Measurements from ENCODE around the gene HNF1A. TPM values are rescaled to one million over a fixed set of nuclear protein-coding genes. Genes with fewer than 3 reads are reported as not detected.

The HNF1A gene
- total and polyA plus RNA-seq, 7 experiments from 2014 or later = not detected

- Mint-ChIP-seq H3K27ac (no peak overlapping the region), H3K9me3 (no peaks in the 10 kb centered on the region), H3K36me3 (peaks cover 0 to 21% (median 12%) of the 10 kb centered on the region in 5 donors), H3K4me1 (peaks cover 17 to 32% (median 24%) of the 10 kb centered on the region in 7 donors), H3K4me3 (peak overlapping the region in 4 of 10 donors; percentile 4 to 51 (median 26)), H3K27me3 (no peaks in the 10 kb centered on the region)
- H3K27ac ChIP-seq (ENCODE audit: low read depth, low read length) = no peak overlapping the region
- no peaks in the 10 kb centered on the region for H3K27me3 ChIP-seq (ENCODE audit: control insufficient read depth in 2 of 2, insufficient read depth in 2 of 2, low read length in 2 of 2)
- H3K4me3 ChIP-seq (ENCODE audit: low read length) = no peak overlapping the region
- POLR2A ChIA-PET = interaction anchor here (0.7 to 1.3 kb wide), 3 partner anchors 21 to 369 kb away, joined by 3 to 4 read pairs (median 4); no protein-coding TSS in a partner anchor
- ATAC-seq = no peak
- H3K9me3 ChIP-seq (ENCODE audit: control insufficient read depth in 2 of 3, low read length in 3 of 3) = no peaks in the 10 kb centered on the region
- intact Hi-C loops (cut with micrococcal nuclease) = no loop called here
- no peak for DNase-seq
- peaks cover 6 to 11% of the 10 kb centered on the region in 2 donors for H3K4me1 ChIP-seq (ENCODE audit: control insufficient read depth in 2 of 2, insufficient read depth in 2 of 2, low read length in 2 of 2)
- peaks cover 3 to 40% (median 6%) of the 10 kb centered on the region in 3 experiments for H3K36me3 ChIP-seq (ENCODE audit: control insufficient read depth in 2 of 3, insufficient read depth in 3 of 3, low read length in 3 of 3)
- CTCF ChIA-PET = no interaction called here
These were observed 35.4 kb downstream of the HNF1A start for GRCh38 chr12:121013715-121014114.

GRCh38 chr12:121015825-121016766, 37.8 kb downstream of the HNF1A start, which contains the start of gene C12orf43:
Gene C12orf43 (minus strand): TSS chr12:121016487. CDS start chr12:121016474, 13 bp downstream.
- Histone ChIP-seq H3K36me3 (ENCODE audit: control insufficient read depth in 2 of 3, insufficient read depth in 3 of 3, low read length in 3 of 3) (peaks cover 0 to 23% (median 6%) of the 10 kb centered on the region in 3 experiments), H3K4me3 (ENCODE audit: low read length) (peak within 1 kb of the TSS; percentile 88), H3K4me1 (ENCODE audit: control insufficient read depth in 2 of 2, insufficient read depth in 2 of 2, low read length in 2 of 2) (peaks cover 6 to 11% of the 10 kb centered on the region in 2 donors), H3K27me3 (ENCODE audit: control insufficient read depth in 2 of 2, insufficient read depth in 2 of 2, low read length in 2 of 2) (no peaks in the 10 kb centered on the region), H3K27ac (ENCODE audit: low read depth, low read length) (peak within 1 kb of the TSS; percentile 88), H3K9me3 (ENCODE audit: control insufficient read depth in 2 of 3, low read length in 3 of 3) (no peaks in the 10 kb centered on the region)
- peak; percentile 74 to 93 (median 89) for DNase-seq
- ATAC-seq = peak; percentile 99
- H3K4me1 Mint-ChIP-seq = peaks cover 17 to 32% (median 24%) of the 10 kb centered on the region in 7 donors
- ChIA-PET CTCF (interaction anchor here (0.6 to 1.3 kb wide), 2 partner anchors 10 to 16 kb away, joined by 3 to 4 read pairs; no protein-coding TSS in a partner anchor), POLR2A (interaction anchor here (0.6 to 1.2 kb wide), 4 partner anchors 16 to 725 kb away, joined by 3 read pairs; no protein-coding TSS in a partner anchor)
- peak within 1 kb of the TSS; percentile 93 to 99 (median 96) for H3K4me3 Mint-ChIP-seq
- H3K9me3 Mint-ChIP-seq = peaks cover 0 to 2% (median 0%) of the 10 kb centered on the region in 11 donors
- peaks cover 6 to 16% (median 8%) of the 10 kb centered on the region in 5 donors for H3K36me3 Mint-ChIP-seq
- H3K27ac Mint-ChIP-seq = peak within 1 kb of the TSS; percentile 89 to 97 (median 95)
- intact Hi-C loops (cut with micrococcal nuclease) = loop anchor here (1.0 to 5.0 kb wide), 14 partner anchors 18 to 929 kb away; partner anchors contain the start of genes OASL (in 2 of the 2), P2RX4 (in 2 of the 2), SPPL3 (in 2 of the 2) and COX6A1 (in 1 of the 2)
- no peaks in the 10 kb centered on the region for H3K27me3 Mint-ChIP-seq

GRCh38 chr12:121017966-121018491, 39.7 kb downstream of the HNF1A start:
- no peaks in the 10 kb centered on the region for H3K27me3 ChIP-seq (ENCODE audit: control insufficient read depth in 2 of 2, insufficient read depth in 2 of 2, low read length in 2 of 2)
- DNase-seq = no peak
- peaks cover 0 to 14% (median 10%) of the 10 kb centered on the region in 5 donors for H3K36me3 Mint-ChIP-seq
- POLR2A ChIA-PET = no interaction called here
- peaks cover 11 to 26% (median 20%) of the 10 kb centered on the region in 7 donors for H3K4me1 Mint-ChIP-seq
- no peak overlapping the region for H3K27ac Mint-ChIP-seq
- peaks cover 0 to 10% (median 3%) of the 10 kb centered on the region in 3 experiments for H3K36me3 ChIP-seq (ENCODE audit: control insufficient read depth in 2 of 3, insufficient read depth in 3 of 3, low read length in 3 of 3)
- H3K27me3 Mint-ChIP-seq = no peaks in the 10 kb centered on the region
- intact Hi-C loops (cut with micrococcal nuclease) = loop anchor here (2.0 to 5.0 kb wide), 6 partner anchors 79 to 931 kb away; partner anchors contain the start of genes P2RX4 (in 2 of the 2), COX6A1 (in 1 of the 2), POP5 (in 1 of the 2) and RNF10 (in 1 of the 2)
- H3K9me3 ChIP-seq (ENCODE audit: control insufficient read depth in 2 of 3, low read length in 3 of 3) = no peaks in the 10 kb centered on the region
- CTCF ChIA-PET = no interaction called here
- peaks cover 6 to 11% of the 10 kb centered on the region in 2 donors for H3K4me1 ChIP-seq (ENCODE audit: control insufficient read depth in 2 of 2, insufficient read depth in 2 of 2, low read length in 2 of 2)
- ATAC-seq = no peak
- no peak overlapping the region for H3K27ac ChIP-seq (ENCODE audit: low read depth, low read length)
- no peak overlapping the region for H3K4me3 ChIP-seq (ENCODE audit: low read length)
- peaks cover 0 to 2% (median 0%) of the 10 kb centered on the region in 11 donors for H3K9me3 Mint-ChIP-seq
- no peak overlapping the region for H3K4me3 Mint-ChIP-seq

GRCh38 chr12:121018860-121019617, 40.7 kb downstream of the HNF1A start:
- ATAC-seq = no peak
- POLR2A ChIA-PET = interaction anchor here (0.6 kb wide), 2 partner anchors 149 to 818 kb away, joined by 4 to 5 read pairs; partner anchors contain the start of gene RPLP0
- DNase-seq = no peak
- no peak overlapping the region for H3K4me3 ChIP-seq (ENCODE audit: low read length)
- Mint-ChIP-seq H3K4me1 (peaks cover 11 to 20% (median 19%) of the 10 kb centered on the region in 7 donors), H3K27ac (no peak overlapping the region), H3K4me3 (no peak overlapping the region), H3K9me3 (peaks cover 0 to 2% (median 0%) of the 10 kb centered on the region in 11 donors), H3K36me3 (peaks cover 0 to 15% (median 13%) of the 10 kb centered on the region in 5 donors), H3K27me3 (no peaks in the 10 kb centered on the region)
- H3K4me1 ChIP-seq (ENCODE audit: control insufficient read depth in 2 of 2, insufficient read depth in 2 of 2, low read length in 2 of 2) = peaks cover 6 to 11% of the 10 kb centered on the region in 2 donors
- H3K36me3 ChIP-seq (ENCODE audit: control insufficient read depth in 2 of 3, insufficient read depth in 3 of 3, low read length in 3 of 3) = peaks cover 0 to 9% (median 3%) of the 10 kb centered on the region in 3 experiments
- CTCF ChIA-PET = no interaction called here
- intact Hi-C loops (cut with micrococcal nuclease) = loop anchor here (5.0 kb wide), 5 partner anchors 78 to 932 kb away; partner anchors contain the start of genes P2RX4 (in 2 of the 2), POP5 (in 1 of the 2) and RNF10 (in 1 of the 2)
- H3K27ac ChIP-seq (ENCODE audit: low read depth, low read length) = no peak overlapping the region
- H3K9me3 ChIP-seq (ENCODE audit: control insufficient read depth in 2 of 3, low read length in 3 of 3) = no peaks in the 10 kb centered on the region
- H3K27me3 ChIP-seq (ENCODE audit: control insufficient read depth in 2 of 2, insufficient read depth in 2 of 2, low read length in 2 of 2) = no peaks in the 10 kb centered on the region

- H3K36me3 ChIP-seq (ENCODE audit: control insufficient read depth in 2 of 3, insufficient read depth in 3 of 3, low read length in 3 of 3) = peaks cover 3 to 16% (median 5%) of the 10 kb centered on the region in 3 experiments
- ChIA-PET CTCF (no interaction called here), POLR2A (no interaction called here)
- H3K4me1 ChIP-seq (ENCODE audit: control insufficient read depth in 2 of 2, insufficient read depth in 2 of 2, low read length in 2 of 2) = no peaks in the 10 kb centered on the region
- H3K27ac Mint-ChIP-seq = no peak overlapping the region
- no peak overlapping the region for H3K27ac ChIP-seq (ENCODE audit: low read depth, low read length)
- H3K4me1 Mint-ChIP-seq = peaks cover 0 to 7% (median 0%) of the 10 kb centered on the region in 7 donors
- peaks cover 0 to 2% (median 0%) of the 10 kb centered on the region in 11 donors for H3K9me3 Mint-ChIP-seq
- ATAC-seq (no peak), DNase-seq (no peak)
- intact Hi-C loops (cut with micrococcal nuclease) = no loop called here
- no peak overlapping the region for H3K4me3 ChIP-seq (ENCODE audit: low read length)
- no peak overlapping the region for H3K4me3 Mint-ChIP-seq
- no peaks in the 10 kb centered on the region for H3K27me3 ChIP-seq (ENCODE audit: control insufficient read depth in 2 of 2, insufficient read depth in 2 of 2, low read length in 2 of 2)
- no peaks in the 10 kb centered on the region for H3K27me3 Mint-ChIP-seq
- no peaks in the 10 kb centered on the region for H3K9me3 ChIP-seq (ENCODE audit: control insufficient read depth in 2 of 3, low read length in 3 of 3)
- H3K36me3 Mint-ChIP-seq = peaks cover 4 to 22% (median 17%) of the 10 kb centered on the region in 5 donors
These were observed 43.4 kb downstream of the HNF1A start for GRCh38 chr12:121021754-121022153.
